ENCODE results near the gene PPP1R2C.

PPP1R2C gene

DNA sequence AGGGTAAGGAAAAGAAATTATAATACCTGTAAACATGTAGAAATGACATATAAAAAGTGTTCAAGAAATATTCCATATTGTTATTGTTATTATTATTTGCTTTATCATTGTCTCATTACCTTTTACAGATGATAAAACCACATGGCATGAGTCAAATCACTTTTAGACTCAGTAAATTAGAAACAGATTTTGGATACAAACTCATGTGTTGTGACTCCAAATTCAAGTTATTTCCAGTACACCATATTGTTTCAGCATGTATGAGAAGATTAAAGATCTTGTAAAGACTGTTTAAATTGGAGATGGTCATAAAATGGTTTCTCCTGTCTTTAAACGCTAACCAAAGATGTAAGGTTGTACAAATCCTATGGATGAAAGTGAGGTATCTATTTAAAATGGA is 18.1 kb downstream of the PPP1R2C start:
- no peak overlapping the region for H3K4me3 ChIP-seq (ENCODE audit: insufficient read depth, low read length, poor library complexity, severe bottlenecking)
- no peaks in the 10 kb centered on the region for H3K36me3 ChIP-seq (ENCODE audit: low read length)
- H3K9me2 ChIP-seq (replicated peaks; ENCODE audit: insufficient read depth, low read length) = no peaks in the 10 kb centered on the region
- no peaks in the 10 kb centered on the region for H3K79me2 ChIP-seq (ENCODE audit: insufficient read depth, low read length)
- no peaks in the 10 kb centered on the region for H3K9me3 ChIP-seq (ENCODE audit: insufficient read depth, low read length)
- H4K20me1 ChIP-seq (ENCODE audit: low read depth, low read length) = no peaks in the 10 kb centered on the region
- no peaks in the 10 kb centered on the region for H3K27me3 ChIP-seq (ENCODE audit: low read length)
- H3K27ac ChIP-seq (ENCODE audit: low read depth, low read length) = no peak overlapping the region
- H3F3A ChIP-seq (ENCODE audit: insufficient read depth) = no peaks in the 10 kb centered on the region
- no peak overlapping the region for H3K9ac ChIP-seq (ENCODE audit: low read length)
- no peak overlapping the region for H3K4me2 ChIP-seq (ENCODE audit: low read depth, low read length, poor library complexity, severe bottlenecking)
- no peak for TF ChIP-seq EZH2phosphoT487 (conservative IDR thresholded peaks at IDR 0.05; ENCODE audit: low read length)
- TF ChIP-seq, protein P1, sequence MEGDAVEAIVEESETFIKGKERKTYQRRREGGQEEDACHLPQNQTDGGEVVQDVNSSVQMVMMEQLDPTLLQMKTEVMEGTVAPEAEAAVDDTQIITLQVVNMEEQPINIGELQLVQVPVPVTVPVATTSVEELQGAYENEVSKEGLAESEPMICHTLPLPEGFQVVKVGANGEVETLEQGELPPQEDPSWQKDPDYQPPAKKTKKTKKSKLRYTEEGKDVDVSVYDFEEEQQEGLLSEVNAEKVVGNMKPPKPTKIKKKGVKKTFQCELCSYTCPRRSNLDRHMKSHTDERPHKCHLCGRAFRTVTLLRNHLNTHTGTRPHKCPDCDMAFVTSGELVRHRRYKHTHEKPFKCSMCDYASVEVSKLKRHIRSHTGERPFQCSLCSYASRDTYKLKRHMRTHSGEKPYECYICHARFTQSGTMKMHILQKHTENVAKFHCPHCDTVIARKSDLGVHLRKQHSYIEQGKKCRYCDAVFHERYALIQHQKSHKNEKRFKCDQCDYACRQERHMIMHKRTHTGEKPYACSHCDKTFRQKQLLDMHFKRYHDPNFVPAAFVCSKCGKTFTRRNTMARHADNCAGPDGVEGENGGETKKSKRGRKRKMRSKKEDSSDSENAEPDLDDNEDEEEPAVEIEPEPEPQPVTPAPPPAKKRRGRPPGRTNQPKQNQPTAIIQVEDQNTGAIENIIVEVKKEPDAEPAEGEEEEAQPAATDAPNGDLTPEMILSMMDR (IDR thresholded peaks at IDR 0.05; ENCODE audit: insufficient read depth, low read length, poor library complexity, severe bottlenecking) = no peak
- H2AFZ ChIP-seq (ENCODE audit: low read depth, low read length, severe bottlenecking) = no peak overlapping the region

DNA sequence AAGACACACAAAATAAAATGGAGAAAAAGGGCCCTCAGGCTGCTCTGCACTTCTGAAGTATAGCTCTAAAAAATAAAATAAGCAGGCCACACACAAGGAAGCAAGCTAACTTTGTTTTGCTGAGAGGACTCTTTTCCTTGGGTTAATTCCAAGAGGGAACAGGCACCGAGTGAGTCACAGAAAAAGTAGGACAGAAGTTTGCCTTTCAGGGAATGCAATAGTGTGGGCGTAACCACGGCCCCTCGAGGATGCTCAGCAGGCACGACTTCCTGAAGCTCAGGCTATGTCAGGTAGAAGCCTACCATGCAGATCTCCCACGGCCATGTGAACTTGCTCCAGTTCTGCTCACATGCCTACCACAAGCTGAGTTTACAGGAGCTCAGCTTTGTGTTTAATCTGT is 22.1 kb downstream of the PPP1R2C start:
- Histone ChIP-seq H3K9me2 (replicated peaks; ENCODE audit: insufficient read depth, low read length) (no peaks in the 10 kb centered on the region), H3K79me2 (ENCODE audit: insufficient read depth, low read length) (no peaks in the 10 kb centered on the region), H3K9ac (ENCODE audit: low read length) (no peak overlapping the region), H3K27ac (ENCODE audit: low read depth, low read length) (no peak overlapping the region), H3K9me3 (ENCODE audit: insufficient read depth, low read length) (no peaks in the 10 kb centered on the region), H3F3A (ENCODE audit: insufficient read depth) (no peaks in the 10 kb centered on the region), H4K20me1 (ENCODE audit: low read depth, low read length) (no peaks in the 10 kb centered on the region), H3K4me3 (ENCODE audit: insufficient read depth, low read length, poor library complexity, severe bottlenecking) (no peak overlapping the region), H3K4me2 (ENCODE audit: low read depth, low read length, poor library complexity, severe bottlenecking) (no peak overlapping the region), H3K36me3 (ENCODE audit: low read length) (no peaks in the 10 kb centered on the region), H3K27me3 (ENCODE audit: low read length) (no peaks in the 10 kb centered on the region), H2AFZ (ENCODE audit: low read depth, low read length, severe bottlenecking) (no peak overlapping the region)
- TF ChIP-seq, protein P1 (IDR thresholded peaks at IDR 0.05; ENCODE audit: insufficient read depth, low read length, poor library complexity, severe bottlenecking) = no peak
- TF ChIP-seq EZH2phosphoT487 (conservative IDR thresholded peaks at IDR 0.05; ENCODE audit: low read length) = no peak

DNA sequence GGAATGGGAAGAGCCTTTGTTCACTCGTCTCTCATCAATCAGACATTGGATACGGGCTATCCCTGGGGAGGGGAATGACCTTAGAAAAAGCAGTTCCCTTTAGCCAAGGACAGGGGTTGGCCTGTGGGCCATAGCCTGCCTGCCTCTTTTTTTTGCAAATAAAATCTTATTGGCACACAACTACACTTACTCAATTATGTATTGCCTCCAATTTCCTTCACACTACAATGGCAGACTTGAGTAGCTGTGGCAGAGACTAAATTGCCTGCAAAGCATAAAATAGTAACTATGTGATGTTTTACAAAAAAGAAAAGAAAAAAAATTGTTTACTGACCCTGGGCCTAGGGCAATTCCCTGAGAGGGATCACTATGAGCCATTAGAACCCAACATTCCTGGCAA is 23.4 kb downstream of the PPP1R2C start:
- Histone ChIP-seq H3K27me3 (ENCODE audit: low read length) (no peaks in the 10 kb centered on the region), H3K36me3 (ENCODE audit: low read length) (no peaks in the 10 kb centered on the region), H2AFZ (ENCODE audit: low read depth, low read length, severe bottlenecking) (no peak overlapping the region), H3K9me2 (replicated peaks; ENCODE audit: insufficient read depth, low read length) (no peaks in the 10 kb centered on the region), H3K9me3 (ENCODE audit: insufficient read depth, low read length) (no peaks in the 10 kb centered on the region), H3K79me2 (ENCODE audit: insufficient read depth, low read length) (no peaks in the 10 kb centered on the region), H3K4me2 (ENCODE audit: low read depth, low read length, poor library complexity, severe bottlenecking) (no peak overlapping the region), H3K9ac (ENCODE audit: low read length) (no peak overlapping the region), H3K27ac (ENCODE audit: low read depth, low read length) (no peak overlapping the region), H4K20me1 (ENCODE audit: low read depth, low read length) (no peaks in the 10 kb centered on the region), H3F3A (ENCODE audit: insufficient read depth) (no peaks in the 10 kb centered on the region), H3K4me3 (ENCODE audit: insufficient read depth, low read length, poor library complexity, severe bottlenecking) (no peak overlapping the region)
- TF ChIP-seq, protein P1 (IDR thresholded peaks at IDR 0.05; ENCODE audit: insufficient read depth, low read length, poor library complexity, severe bottlenecking) = no peak
- no peak for TF ChIP-seq EZH2phosphoT487 (conservative IDR thresholded peaks at IDR 0.05; ENCODE audit: low read length)

Data from SU-DHL-6 (cell line).